ENCODE measurements around the gene ZSCAN16. TPM values are rescaled to one million over a fixed set of nuclear protein-coding genes. Genes with fewer than 3 reads are reported as not detected.

ZSCAN16 gene
- total and polyA plus RNA-seq, 9 of the 15 experiments (the other 6 are each of a cell fraction or from before 2014, with no cell fraction given) = 0.08 TPM; not detected in 8

DNA sequence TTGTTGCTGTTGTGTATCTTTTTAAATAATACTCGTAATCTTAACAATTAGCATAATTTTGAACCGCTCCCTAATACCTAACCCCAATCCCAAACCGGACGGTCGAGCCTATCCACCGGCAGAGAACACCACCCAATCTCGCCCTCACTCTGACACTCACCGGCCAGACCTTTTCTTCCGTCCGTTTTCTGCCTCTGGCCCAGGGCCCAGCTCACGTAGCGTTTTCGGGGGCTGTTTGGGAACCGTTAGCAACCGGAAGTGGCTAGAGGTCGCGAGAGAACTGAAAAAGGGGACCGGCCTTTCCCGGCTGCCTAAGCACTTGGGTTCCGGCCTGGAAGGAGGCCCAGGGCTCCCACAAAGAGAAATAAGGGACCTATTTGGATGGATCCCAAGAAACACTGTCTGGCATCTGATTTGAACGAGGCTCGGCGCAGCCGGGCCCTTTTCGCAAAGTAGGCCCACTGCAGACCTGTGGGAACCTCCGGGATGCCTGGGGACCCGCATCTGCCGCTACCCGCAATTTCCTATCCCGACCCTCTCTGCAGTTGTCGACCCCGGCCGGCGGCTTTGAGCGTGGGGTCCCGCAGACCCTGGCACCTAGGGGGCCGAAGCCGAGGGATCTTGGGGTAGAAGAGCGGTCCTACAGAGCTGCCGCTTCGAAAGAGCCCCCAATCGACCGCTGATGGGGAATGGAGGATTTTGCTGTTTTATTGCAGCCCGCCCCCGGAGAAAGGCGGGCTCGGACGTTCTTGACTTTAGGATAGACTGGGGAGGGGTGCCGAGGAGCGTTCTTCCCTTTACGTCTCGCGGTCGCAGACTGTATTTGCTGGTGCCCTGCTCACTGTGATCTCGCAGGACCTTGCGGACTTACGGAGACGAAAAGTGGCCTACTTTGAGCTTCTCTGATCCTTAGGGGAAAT, 12.4 kb downstream of the ZSCAN16 start (continued):
- TF ChIP-seq DACH1 (IDR thresholded peaks at IDR 0.05; ENCODE audit: partially characterized antibody) (no peak), KHSRP (IDR thresholded peaks at IDR 0.05) (no peak), CREM (IDR thresholded peaks at IDR 0.05; ENCODE audit: low read depth) (peak; percentile 89), RBM22 (IDR thresholded peaks at IDR 0.05; ENCODE audit: low read depth, low read length, poor library complexity, severe bottlenecking) (no peak), PTTG1 (tag; IDR thresholded peaks at IDR 0.05; ENCODE audit: low read depth) (no peak), ZNF830 (CRISPR knock-in tag; IDR thresholded peaks at IDR 0.05) (no peak), CCNT2 (IDR thresholded peaks at IDR 0.05; ENCODE audit: borderline replicate concordance, extremely low read depth, insufficient read length, low read depth, low read length) (no peak), ZNF253 (CRISPR knock-in tag; conservative IDR thresholded peaks at IDR 0.05) (no peak), HMG20A (CRISPR knock-in tag; conservative IDR thresholded peaks at IDR 0.05) (0 out of 2 replicates have a peak, but pooled peaks have one; percentile 36), NELFE (IDR thresholded peaks at IDR 0.05; ENCODE audit: insufficient read depth, insufficient read length) (no peak), SOX6 (IDR thresholded peaks at IDR 0.05) (peak; percentile 85)
- TF ChIP-seq, protein P1, sequence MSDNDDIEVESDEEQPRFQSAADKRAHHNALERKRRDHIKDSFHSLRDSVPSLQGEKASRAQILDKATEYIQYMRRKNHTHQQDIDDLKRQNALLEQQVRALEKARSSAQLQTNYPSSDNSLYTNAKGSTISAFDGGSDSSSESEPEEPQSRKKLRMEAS (CRISPR knock-in tag; IDR thresholded peaks at IDR 0.05) = no peak
- TF ChIP-seq, protein P2, sequence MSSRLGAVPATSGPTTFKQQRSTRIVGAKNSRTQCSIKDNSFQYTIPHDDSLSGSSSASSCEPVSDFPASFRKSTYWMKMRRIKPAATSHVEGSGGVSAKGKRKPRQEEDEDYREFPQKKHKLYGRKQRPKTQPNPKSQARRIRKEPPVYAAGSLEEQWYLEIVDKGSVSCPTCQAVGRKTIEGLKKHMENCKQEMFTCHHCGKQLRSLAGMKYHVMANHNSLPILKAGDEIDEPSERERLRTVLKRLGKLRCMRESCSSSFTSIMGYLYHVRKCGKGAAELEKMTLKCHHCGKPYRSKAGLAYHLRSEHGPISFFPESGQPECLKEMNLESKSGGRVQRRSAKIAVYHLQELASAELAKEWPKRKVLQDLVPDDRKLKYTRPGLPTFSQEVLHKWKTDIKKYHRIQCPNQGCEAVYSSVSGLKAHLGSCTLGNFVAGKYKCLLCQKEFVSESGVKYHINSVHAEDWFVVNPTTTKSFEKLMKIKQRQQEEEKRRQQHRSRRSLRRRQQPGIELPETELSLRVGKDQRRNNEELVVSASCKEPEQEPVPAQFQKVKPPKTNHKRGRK (tag; IDR thresholded peaks at IDR 0.05) = no peak
- TF ChIP-seq, protein P3, sequence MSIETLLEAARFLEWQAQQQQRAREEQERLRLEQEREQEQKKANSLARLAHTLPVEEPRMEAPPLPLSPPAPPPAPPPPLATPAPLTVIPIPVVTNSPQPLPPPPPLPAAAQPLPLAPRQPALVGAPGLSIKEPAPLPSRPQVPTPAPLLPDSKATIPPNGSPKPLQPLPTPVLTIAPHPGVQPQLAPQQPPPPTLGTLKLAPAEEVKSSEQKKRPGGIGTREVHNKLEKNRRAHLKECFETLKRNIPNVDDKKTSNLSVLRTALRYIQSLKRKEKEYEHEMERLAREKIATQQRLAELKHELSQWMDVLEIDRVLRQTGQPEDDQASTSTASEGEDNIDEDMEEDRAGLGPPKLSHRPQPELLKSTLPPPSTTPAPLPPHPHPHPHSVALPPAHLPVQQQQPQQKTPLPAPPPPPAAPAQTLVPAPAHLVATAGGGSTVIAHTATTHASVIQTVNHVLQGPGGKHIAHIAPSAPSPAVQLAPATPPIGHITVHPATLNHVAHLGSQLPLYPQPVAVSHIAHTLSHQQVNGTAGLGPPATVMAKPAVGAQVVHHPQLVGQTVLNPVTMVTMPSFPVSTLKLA (conservative IDR thresholded peaks at IDR 0.05) = peak; percentile 66 to 87; a peak in 3 of 4 replicates
- TF ChIP-seq, protein P4, sequence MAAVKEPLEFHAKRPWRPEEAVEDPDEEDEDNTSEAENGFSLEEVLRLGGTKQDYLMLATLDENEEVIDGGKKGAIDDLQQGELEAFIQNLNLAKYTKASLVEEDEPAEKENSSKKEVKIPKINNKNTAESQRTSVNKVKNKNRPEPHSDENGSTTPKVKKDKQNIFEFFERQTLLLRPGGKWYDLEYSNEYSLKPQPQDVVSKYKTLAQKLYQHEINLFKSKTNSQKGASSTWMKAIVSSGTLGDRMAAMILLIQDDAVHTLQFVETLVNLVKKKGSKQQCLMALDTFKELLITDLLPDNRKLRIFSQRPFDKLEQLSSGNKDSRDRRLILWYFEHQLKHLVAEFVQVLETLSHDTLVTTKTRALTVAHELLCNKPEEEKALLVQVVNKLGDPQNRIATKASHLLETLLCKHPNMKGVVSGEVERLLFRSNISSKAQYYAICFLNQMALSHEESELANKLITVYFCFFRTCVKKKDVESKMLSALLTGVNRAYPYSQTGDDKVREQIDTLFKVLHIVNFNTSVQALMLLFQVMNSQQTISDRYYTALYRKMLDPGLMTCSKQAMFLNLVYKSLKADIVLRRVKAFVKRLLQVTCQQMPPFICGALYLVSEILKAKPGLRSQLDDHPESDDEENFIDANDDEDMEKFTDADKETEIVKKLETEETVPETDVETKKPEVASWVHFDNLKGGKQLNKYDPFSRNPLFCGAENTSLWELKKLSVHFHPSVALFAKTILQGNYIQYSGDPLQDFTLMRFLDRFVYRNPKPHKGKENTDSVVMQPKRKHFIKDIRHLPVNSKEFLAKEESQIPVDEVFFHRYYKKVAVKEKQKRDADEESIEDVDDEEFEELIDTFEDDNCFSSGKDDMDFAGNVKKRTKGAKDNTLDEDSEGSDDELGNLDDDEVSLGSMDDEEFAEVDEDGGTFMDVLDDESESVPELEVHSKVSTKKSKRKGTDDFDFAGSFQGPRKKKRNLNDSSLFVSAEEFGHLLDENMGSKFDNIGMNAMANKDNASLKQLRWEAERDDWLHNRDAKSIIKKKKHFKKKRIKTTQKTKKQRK (IDR thresholded peaks at IDR 0.05; ENCODE audit: borderline replicate concordance, low read depth, low read length) = peak; percentile 28; the same call in 1 of the 2 replicates
- TF ChIP-seq, protein P5, sequence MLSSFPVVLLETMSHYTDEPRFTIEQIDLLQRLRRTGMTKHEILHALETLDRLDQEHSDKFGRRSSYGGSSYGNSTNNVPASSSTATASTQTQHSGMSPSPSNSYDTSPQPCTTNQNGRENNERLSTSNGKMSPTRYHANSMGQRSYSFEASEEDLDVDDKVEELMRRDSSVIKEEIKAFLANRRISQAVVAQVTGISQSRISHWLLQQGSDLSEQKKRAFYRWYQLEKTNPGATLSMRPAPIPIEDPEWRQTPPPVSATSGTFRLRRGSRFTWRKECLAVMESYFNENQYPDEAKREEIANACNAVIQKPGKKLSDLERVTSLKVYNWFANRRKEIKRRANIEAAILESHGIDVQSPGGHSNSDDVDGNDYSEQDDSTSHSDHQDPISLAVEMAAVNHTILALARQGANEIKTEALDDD (IDR thresholded peaks at IDR 0.05) = 0 out of 2 replicates have a peak, but pooled peaks have one; percentile 27
- TF ChIP-seq, protein P6, sequence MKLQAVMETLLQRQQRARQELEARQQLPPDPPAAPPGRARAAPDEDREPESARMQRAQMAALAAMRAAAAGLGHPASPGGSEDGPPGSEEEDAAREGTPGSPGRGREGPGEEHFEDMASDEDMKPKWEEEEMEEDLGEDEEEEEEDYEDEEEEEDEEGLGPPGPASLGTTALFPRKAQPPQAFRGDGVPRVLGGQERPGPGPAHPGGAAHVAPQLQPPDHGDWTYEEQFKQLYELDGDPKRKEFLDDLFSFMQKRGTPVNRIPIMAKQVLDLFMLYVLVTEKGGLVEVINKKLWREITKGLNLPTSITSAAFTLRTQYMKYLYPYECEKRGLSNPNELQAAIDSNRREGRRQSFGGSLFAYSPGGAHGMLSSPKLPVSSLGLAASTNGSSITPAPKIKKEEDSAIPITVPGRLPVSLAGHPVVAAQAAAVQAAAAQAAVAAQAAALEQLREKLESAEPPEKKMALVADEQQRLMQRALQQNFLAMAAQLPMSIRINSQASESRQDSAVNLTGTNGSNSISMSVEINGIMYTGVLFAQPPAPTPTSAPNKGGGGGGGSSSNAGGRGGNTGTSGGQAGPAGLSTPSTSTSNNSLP (IDR thresholded peaks at IDR 0.05; ENCODE audit: borderline replicate concordance, low read depth, low read length) = peak; percentile 83; the same call in 1 of the 2 replicates
